Measurements from ENCODE around the gene TNFRSF8.

Gene TNFRSF8

GRCh38 chr1:12178511-12178910 is 115.4 kb downstream of the TNFRSF8 start:
- peak; percentile 40 for DNase-seq

GRCh38 chr1:12179111-12179519 is 116.0 kb downstream of the TNFRSF8 start:
- no peak for DNase-seq

- no peak for DNase-seq
These were observed 116.6 kb downstream of the TNFRSF8 start for GRCh38 chr1:12179676-12180075.

- DNase-seq: no peak
These were observed 117.2 kb downstream of the TNFRSF8 start for GRCh38 chr1:12180315-12180714.

GRCh38 chr1:12180903-12181302 is 117.8 kb downstream of the TNFRSF8 start:
- DNase-seq: no peak

GRCh38 chr1:12181568-12181967 is 118.5 kb downstream of the TNFRSF8 start:
- no peak for DNase-seq

- DNase-seq: no peak
These were observed 119.4 kb downstream of the TNFRSF8 start for GRCh38 chr1:12182410-12182984.

GRCh38 chr1:12183095-12183794 is 120.1 kb downstream of the TNFRSF8 start:
- DNase-seq: no peak

GRCh38 chr1:12184008-12184681 is 121.0 kb downstream of the TNFRSF8 start:
- DNase-seq: no peak

- DNase-seq: no peak
These were observed 122.2 kb downstream of the TNFRSF8 start for GRCh38 chr1:12185036-12185917.

GRCh38 chr1:12185918-12186678 is 123.0 kb downstream of the TNFRSF8 start:
- no peak for DNase-seq

GRCh38 chr1:12186679-12186985 is 123.5 kb downstream of the TNFRSF8 start:
- DNase-seq: no peak

- DNase-seq: no peak
These were observed 125.0 kb downstream of the TNFRSF8 start for GRCh38 chr1:12188115-12188514.

GRCh38 chr1:12188657-12189327 is 125.7 kb downstream of the TNFRSF8 start:
- DNase-seq: no peak

GRCh38 chr1:12189328-12189682 is 126.2 kb downstream of the TNFRSF8 start:
- no peak for DNase-seq

- DNase-seq: no peak
These were observed 128.3 kb downstream of the TNFRSF8 start for GRCh38 chr1:12191242-12192032.
